SK-N-MC (cell line): ENCODE measurements around the gene NRXN3.
"Not testable (repeated sequence)": the region's sequence is repeated elsewhere in the genome, so short reads cannot be mapped to it uniquely, and the experiment has no call there.

Experiments
- DNase-seq: peaks from one replicate; pipeline ENCODE4 v3.0.0-alpha.2; 2011; ENCODE audit warnings: low read depth, low spot score
- H3K27ac ChIP-seq: fragments of 200-600 bp; sonication (generic); 2 replicates; pipeline ENCODE4 v1.5.1; 2016; ENCODE audit warnings: mixed run types
- H3K36me3 ChIP-seq: fragments of 200-600 bp; sonication (generic); 2 replicates; pipeline ENCODE4 v1.6.1; 2017; ENCODE audit warnings: antibody characterized with exemption, low read length, mixed read lengths; ENCODE audit not compliant: insufficient read depth
- H3K4me3 ChIP-seq: fragments of 200-600 bp; sonication (generic); 2 replicates; pipeline ENCODE4 v1.5.1; 2016
- H3K9ac ChIP-seq: fragments of 200-600 bp; sonication (generic); 2 replicates; pipeline ENCODE4 v1.8.0; 2017; ENCODE audit warnings: mixed run types, mixed read lengths; ENCODE audit not compliant: insufficient read length
- H3K9me3 ChIP-seq: fragments of 200-600 bp; sonication (generic); 2 replicates; pipeline ENCODE4 v1.6.1; 2017; ENCODE audit warnings: low read depth, mild to moderate bottlenecking, antibody characterized with exemption, low read length, moderate library complexity, mixed read lengths
- EZH2 ChIP-seq: fragments of 200-600 bp; sonication (generic); IDR thresholded peaks from one replicate; pipeline ENCODE4 v1.6.1; 2017; ENCODE audit warnings: antibody characterized with exemption
- FOXP2 ChIP-seq: optimal IDR thresholded peaks from 2 replicates; pipeline ENCODE3; 2011; ENCODE audit warnings: mild to moderate bottlenecking, moderate library complexity; ENCODE audit not compliant: insufficient read depth; ENCODE audit errors: extremely low read length, control extremely low read depth
- POLR2AphosphoS5 ChIP-seq: IDR thresholded peaks from 2 replicates; pipeline ENCODE4 v1.6.1; 2012; ENCODE audit warnings: mild to moderate bottlenecking, low read depth, low read length, borderline replicate concordance

NRXN3 gene

GRCh38 chr14:78450669-78451318 lies 280.6 kb downstream of the NRXN3 start:
- no peaks in the 10 kb centered on the region for H3K9me3 ChIP-seq
- no peak overlapping the region for H3K4me3 ChIP-seq
- H3K27ac ChIP-seq: no peak overlapping the region
- H3K36me3 ChIP-seq: no peaks in the 10 kb centered on the region
- no peak for TF ChIP-seq FOXP2
- no peak for TF ChIP-seq POLR2AphosphoS5
- TF ChIP-seq EZH2: no peak
- no peak overlapping the region for H3K9ac ChIP-seq
- DNase-seq: no peak

GRCh38 chr14:78451319-78451695 lies 281.1 kb downstream of the NRXN3 start:
- DNase-seq: no peak
- Histone ChIP-seq H3K27ac (no peak overlapping the region), H3K9ac (no peak overlapping the region), H3K4me3 (no peak overlapping the region), H3K36me3 (no peaks in the 10 kb centered on the region), H3K9me3 (no peaks in the 10 kb centered on the region)
- no peak for TF ChIP-seq FOXP2

- H3K9ac ChIP-seq: no peak overlapping the region
- H3K27ac ChIP-seq: no peak overlapping the region
- TF ChIP-seq EZH2 (no peak), POLR2AphosphoS5 (no peak), FOXP2 (no peak)
- no peak overlapping the region for H3K4me3 ChIP-seq
- DNase-seq: no peak
- H3K36me3 ChIP-seq: no peaks in the 10 kb centered on the region
- H3K9me3 ChIP-seq: no peaks in the 10 kb centered on the region
Measured at GRCh38 chr14:78455896-78456435, 285.8 kb downstream of the NRXN3 start.

- Histone ChIP-seq H3K4me3 (no peak overlapping the region), H3K9ac (no peak overlapping the region), H3K9me3 (no peaks in the 10 kb centered on the region), H3K27ac (no peak overlapping the region), H3K36me3 (no peaks in the 10 kb centered on the region)
- no peak for TF ChIP-seq EZH2
- no peak for TF ChIP-seq FOXP2
- TF ChIP-seq POLR2AphosphoS5: no peak
- no peak for DNase-seq
Measured at GRCh38 chr14:78469947-78470346, 299.8 kb downstream of the NRXN3 start.

GRCh38 chr14:78479127-78479780 lies 309.1 kb downstream of the NRXN3 start:
- no peak overlapping the region for H3K27ac ChIP-seq
- no peak for TF ChIP-seq FOXP2
- no peak for TF ChIP-seq EZH2
- TF ChIP-seq POLR2AphosphoS5: no peak
- no peak for DNase-seq

GRCh38 chr14:78484028-78484427 lies 313.9 kb downstream of the NRXN3 start:
- DNase-seq: no peak
- H3K27ac ChIP-seq: no peak overlapping the region
- no peak overlapping the region for H3K9ac ChIP-seq
- no peak overlapping the region for H3K4me3 ChIP-seq
- H3K9me3 ChIP-seq: no peaks in the 10 kb centered on the region
- TF ChIP-seq FOXP2: no peak
- TF ChIP-seq POLR2AphosphoS5: no peak
- TF ChIP-seq EZH2: no peak
- H3K36me3 ChIP-seq: no peaks in the 10 kb centered on the region

More at GRCh38 chr14:78479127-78479780, 309.1 kb downstream of the NRXN3 start:
- Histone ChIP-seq H3K9ac (no peak overlapping the region), H3K4me3 (no peak overlapping the region), H3K36me3 (no peaks in the 10 kb centered on the region), H3K9me3 (no peaks in the 10 kb centered on the region)

GRCh38 chr14:78486081-78486480 lies 315.9 kb downstream of the NRXN3 start:
- no peak overlapping the region for H3K4me3 ChIP-seq
- TF ChIP-seq FOXP2: no peak
- no peak overlapping the region for H3K27ac ChIP-seq
- no peaks in the 10 kb centered on the region for H3K9me3 ChIP-seq
- DNase-seq: no peak
- H3K36me3 ChIP-seq: no peaks in the 10 kb centered on the region
- H3K9ac ChIP-seq: no peak overlapping the region

- no peak for DNase-seq
- Histone ChIP-seq H3K36me3 (no peaks in the 10 kb centered on the region), H3K4me3 (no peak overlapping the region), H3K27ac (no peak overlapping the region), H3K9me3 (no peaks in the 10 kb centered on the region), H3K9ac (no peak overlapping the region)
- TF ChIP-seq POLR2AphosphoS5: no peak
- no peak for TF ChIP-seq FOXP2
- no peak for TF ChIP-seq EZH2
Measured at GRCh38 chr14:78486621-78487020, 316.4 kb downstream of the NRXN3 start.

GRCh38 chr14:78487573-78487972 lies 317.4 kb downstream of the NRXN3 start:
- not testable (repeated sequence) for H3K9ac ChIP-seq, H3K9me3 ChIP-seq, DNase-seq, H3K27ac ChIP-seq, H3K4me3 ChIP-seq, H3K36me3 ChIP-seq
